Caco-2 (cell line): ENCODE measurements around the gene SPRED2. TPM values are rescaled to one million over a fixed set of nuclear protein-coding genes. Genes with fewer than 3 reads are reported as not detected.

ENCODE experiments used
- BruUV-seq: library from RNA; stranded (reverse); fragments of 400-500 nt; replicated peaks from 2 replicates; lab custom pipeline; 2021; lab: Mats Ljungman, UMichigan
- CTCF ChIA-PET: fragments of 300-600 bp; sonication (Branson Sonifier 250); formaldehyde crosslinking; loops from one replicate; lab custom pipeline; 2022; ENCODE audit warnings: antibody characterized with exemption; lab: Charles Lee
- POLR2A ChIA-PET: fragments of 300-600 bp; sonication (Branson Sonifier 250); formaldehyde crosslinking; loops from one replicate; lab custom pipeline; 2022; ENCODE audit warnings: antibody characterized with exemption; lab: Charles Lee
- DNase-seq, 2 experiments: peaks; one replicate each; pipeline versions ENCODE4 v3.0.0 to v3.0.0-alpha.2; 2020 to 2022
- H3K27me3 ChIP-seq: replicated peaks from 2 replicates; pipeline ENCODE4 v1.6.0; 2011; ENCODE audit warnings: low read length; ENCODE audit not compliant: control insufficient read depth, insufficient read depth
- H3K36me3 ChIP-seq: 2 replicates; pipeline ENCODE4 v1.5.1; 2011; ENCODE audit warnings: low read length; ENCODE audit not compliant: control insufficient read depth, insufficient read depth
- H3K4me1 ChIP-seq: fragments of 250-450 bp; sonication (Bioruptor Pico); 2 replicates; pipeline ENCODE4 v1.5.1; 2020; ENCODE audit warnings: mild to moderate bottlenecking
- H3K4me3 ChIP-seq: 2 replicates; pipeline ENCODE4 v1.5.1; 2011; ENCODE audit warnings: low read depth, mild to moderate bottlenecking, control low read depth, low read length
- H3K9me3 ChIP-seq: fragments of 250-450 bp; sonication (Bioruptor Pico); 2 replicates; pipeline ENCODE4 v1.5.1; 2020; ENCODE audit warnings: mild to moderate bottlenecking, moderate library complexity
- H3K27ac Mint-ChIP-seq: one replicate; pipeline ENCODE4 v1.8.0; 2022; ENCODE audit warnings: mixed read lengths; ENCODE audit not compliant: unreplicated experiment
- H3K27me3 Mint-ChIP-seq: one replicate; pipeline ENCODE4 v1.8.0; 2022; ENCODE audit warnings: mixed read lengths; ENCODE audit not compliant: insufficient read depth, unreplicated experiment
- H3K36me3 Mint-ChIP-seq: one replicate; pipeline ENCODE4 v1.8.0; 2022; ENCODE audit warnings: mild to moderate bottlenecking, mixed read lengths; ENCODE audit not compliant: insufficient read depth, unreplicated experiment
- H3K4me1 Mint-ChIP-seq: one replicate; pipeline ENCODE4 v1.8.0; 2022; ENCODE audit warnings: low read depth, mixed read lengths; ENCODE audit not compliant: unreplicated experiment
- H3K4me3 Mint-ChIP-seq: one replicate; pipeline ENCODE4 v1.8.0; 2022; ENCODE audit warnings: mild to moderate bottlenecking, moderate library complexity, mixed read lengths; ENCODE audit not compliant: unreplicated experiment
- H3K9me3 Mint-ChIP-seq: one replicate; pipeline ENCODE4 v1.8.0; 2022; ENCODE audit warnings: mixed read lengths; ENCODE audit not compliant: unreplicated experiment
- intact Hi-C: fragments of 100-400 bp; cut with micrococcal nuclease; formaldehyde crosslinking; loops from one replicate; pipeline ENCODE4 v1.10.0; 2022; ENCODE audit not compliant: unreplicated experiment
- total RNA-seq: library from RNA; stranded (reverse); gene quantifications from 2 replicates; pipeline ENCODE4 v1.2.3, GENCODE V29; 2022
- TF ChIP-seq, protein P1 (sequence below), 2 experiments: fragments of 200-600 bp in 1 of 2; IDR thresholded peaks; 1 replicate in 1 of 2; 2 replicates in 1 of 2; pipeline versions ENCODE4 v1.5.1 to v1.8.0; 2011 to 2022; ENCODE audit warnings: antibody characterized with exemption in 1 of 2, control low read depth in 1 of 2, inconsistent platforms in 1 of 2, low read depth in 1 of 2, low read length in 1 of 2, mild to moderate bottlenecking in 1 of 2, moderate library complexity in 1 of 2; ENCODE audit not compliant: insufficient read depth in 1 of 2, severe bottlenecking in 1 of 2, unreplicated experiment in 1 of 2

Gene SPRED2
- total RNA-seq, 1 experiment from 2014 or later: 49.9 TPM

GRCh38 chr2:65357959-65358294 is 74.5 kb downstream of the SPRED2 start:
- Histone ChIP-seq H3K36me3 (no peaks in the 10 kb centered on the region), H3K27me3 (no peaks in the 10 kb centered on the region), H3K4me1 (peaks cover 40% of the 10 kb centered on the region), H3K9me3 (no peaks in the 10 kb centered on the region), H3K4me3 (no peak overlapping the region)
- Mint-ChIP-seq H3K4me3 (no peak overlapping the region), H3K9me3 (no peaks in the 10 kb centered on the region), H3K27me3 (no peaks in the 10 kb centered on the region), H3K4me1 (peaks cover 27% of the 10 kb centered on the region), H3K27ac (no peak overlapping the region), H3K36me3 (no peaks in the 10 kb centered on the region)
- POLR2A ChIA-PET: no interaction called here
- TF ChIP-seq, protein P1, sequence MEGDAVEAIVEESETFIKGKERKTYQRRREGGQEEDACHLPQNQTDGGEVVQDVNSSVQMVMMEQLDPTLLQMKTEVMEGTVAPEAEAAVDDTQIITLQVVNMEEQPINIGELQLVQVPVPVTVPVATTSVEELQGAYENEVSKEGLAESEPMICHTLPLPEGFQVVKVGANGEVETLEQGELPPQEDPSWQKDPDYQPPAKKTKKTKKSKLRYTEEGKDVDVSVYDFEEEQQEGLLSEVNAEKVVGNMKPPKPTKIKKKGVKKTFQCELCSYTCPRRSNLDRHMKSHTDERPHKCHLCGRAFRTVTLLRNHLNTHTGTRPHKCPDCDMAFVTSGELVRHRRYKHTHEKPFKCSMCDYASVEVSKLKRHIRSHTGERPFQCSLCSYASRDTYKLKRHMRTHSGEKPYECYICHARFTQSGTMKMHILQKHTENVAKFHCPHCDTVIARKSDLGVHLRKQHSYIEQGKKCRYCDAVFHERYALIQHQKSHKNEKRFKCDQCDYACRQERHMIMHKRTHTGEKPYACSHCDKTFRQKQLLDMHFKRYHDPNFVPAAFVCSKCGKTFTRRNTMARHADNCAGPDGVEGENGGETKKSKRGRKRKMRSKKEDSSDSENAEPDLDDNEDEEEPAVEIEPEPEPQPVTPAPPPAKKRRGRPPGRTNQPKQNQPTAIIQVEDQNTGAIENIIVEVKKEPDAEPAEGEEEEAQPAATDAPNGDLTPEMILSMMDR (IDR thresholded peaks at IDR 0.05; ENCODE audit: insufficient read depth in 1 of 2, low read depth in 1 of 2, low read length in 1 of 2, severe bottlenecking in 1 of 2, unreplicated experiment in 1 of 2): no peak
- BruUV-seq: no TSS peak
- no peak for DNase-seq
- intact Hi-C loops: no loop called here
- CTCF ChIA-PET: no interaction called here

- H3K27me3 Mint-ChIP-seq: no peaks in the 10 kb centered on the region
- TF ChIP-seq, protein P1 (IDR thresholded peaks at IDR 0.05; ENCODE audit: insufficient read depth in 1 of 2, low read depth in 1 of 2, low read length in 1 of 2, severe bottlenecking in 1 of 2, unreplicated experiment in 1 of 2): no peak
- H3K4me1 Mint-ChIP-seq: peaks cover 29% of the 10 kb centered on the region
- Histone ChIP-seq H3K9me3 (no peaks in the 10 kb centered on the region), H3K36me3 (no peaks in the 10 kb centered on the region), H3K4me3 (no peak overlapping the region), H3K4me1 (peaks cover 45% of the 10 kb centered on the region), H3K27me3 (no peaks in the 10 kb centered on the region)
- H3K9me3 Mint-ChIP-seq: no peaks in the 10 kb centered on the region
- intact Hi-C loops: no loop called here
- BruUV-seq: no TSS peak
- no peak overlapping the region for H3K4me3 Mint-ChIP-seq
- no peak for DNase-seq
- no peak overlapping the region for H3K27ac Mint-ChIP-seq
- H3K36me3 Mint-ChIP-seq: no peaks in the 10 kb centered on the region
- CTCF ChIA-PET: no interaction called here
- POLR2A ChIA-PET: no interaction called here
These were observed 75.1 kb downstream of the SPRED2 start for GRCh38 chr2:65357095-65357958.

GRCh38 chr2:65355186-65355831 is 77.1 kb downstream of the SPRED2 start:
- DNase-seq: no peak
- H3K4me3 ChIP-seq: no peak overlapping the region
- CTCF ChIA-PET: no interaction called here
- peaks cover 53% of the 10 kb centered on the region for H3K4me1 ChIP-seq
- POLR2A ChIA-PET: no interaction called here
- no peaks in the 10 kb centered on the region for H3K9me3 ChIP-seq
- Mint-ChIP-seq H3K9me3 (no peaks in the 10 kb centered on the region), H3K27ac (no peak overlapping the region), H3K4me1 (peaks cover 31% of the 10 kb centered on the region), H3K27me3 (no peaks in the 10 kb centered on the region), H3K4me3 (no peak overlapping the region), H3K36me3 (no peaks in the 10 kb centered on the region)
- TF ChIP-seq, protein P1 (IDR thresholded peaks at IDR 0.05; ENCODE audit: insufficient read depth in 1 of 2, low read depth in 1 of 2, low read length in 1 of 2, severe bottlenecking in 1 of 2, unreplicated experiment in 1 of 2): no peak
- intact Hi-C loops: no loop called here
- no peaks in the 10 kb centered on the region for H3K27me3 ChIP-seq
- H3K36me3 ChIP-seq: no peaks in the 10 kb centered on the region
- BruUV-seq: no TSS peak
